ENCODE data around the gene FRAT1.
"Not testable (repeated sequence)": the region's sequence is repeated elsewhere in the genome, so short reads cannot be mapped to it uniquely, and the experiment has no call there.

The FRAT1 gene

DNA sequence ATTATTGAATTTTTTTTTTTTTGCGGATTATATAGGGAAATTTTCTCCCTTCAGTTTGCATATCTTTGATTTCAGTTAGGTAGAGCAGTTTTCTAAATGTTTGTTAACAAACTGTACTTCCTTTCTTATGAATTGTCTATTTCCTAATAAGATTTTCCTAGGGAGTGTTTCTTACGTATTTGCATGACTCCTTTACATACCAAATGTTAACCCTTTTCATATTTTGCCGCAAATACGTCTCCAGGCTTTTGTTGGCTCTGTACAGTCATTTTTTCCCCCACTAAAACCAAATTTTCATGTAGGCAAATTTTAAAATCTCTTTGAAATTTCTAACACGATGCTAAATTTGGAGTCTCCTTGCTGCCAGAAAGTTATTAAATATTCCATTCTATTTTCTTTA is 17.4 kb downstream of the FRAT1 start:
- peak; percentile 36 for DNase-seq

DNA sequence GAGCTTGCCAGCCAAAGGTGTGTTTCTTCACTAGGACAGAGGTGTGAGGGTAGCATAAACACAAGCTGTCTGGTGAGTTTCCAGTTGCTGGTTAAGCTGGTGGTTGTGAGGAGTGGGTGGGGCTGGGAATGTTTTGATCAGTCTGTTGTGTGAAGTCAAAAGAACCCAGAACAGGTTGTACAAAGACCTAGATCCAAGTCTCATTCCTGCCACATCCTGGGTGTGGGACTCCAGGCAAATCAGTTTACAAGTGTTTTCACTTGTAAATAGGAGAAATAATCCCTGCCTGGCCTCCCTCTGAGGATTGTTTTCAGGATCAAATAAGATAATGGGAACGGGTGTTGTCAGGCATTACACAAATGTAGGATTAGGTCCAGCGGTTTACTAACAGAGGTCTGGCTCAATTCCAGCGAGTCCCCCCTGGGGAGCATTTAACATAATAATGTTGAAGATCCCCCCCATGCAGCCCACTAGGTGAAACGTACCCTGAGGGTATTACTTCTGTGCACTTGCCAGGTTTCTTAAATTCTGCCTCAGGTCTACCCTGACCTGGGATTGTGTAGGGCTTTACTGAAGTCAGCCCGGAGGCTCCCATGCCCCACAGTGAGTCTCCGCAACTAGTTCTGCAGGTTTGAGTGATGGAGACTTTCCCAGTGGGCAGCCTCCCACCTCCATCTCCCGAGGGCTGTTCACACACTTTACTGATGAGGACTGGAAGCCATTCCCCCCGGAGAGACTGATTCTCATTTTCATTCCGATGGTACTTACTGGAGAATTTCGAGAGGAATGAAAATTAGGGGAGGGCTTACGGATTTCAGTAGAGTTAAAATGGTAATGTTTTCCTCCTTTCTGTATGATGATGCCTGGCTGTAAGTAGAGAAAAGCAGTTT is 18.1 kb downstream of the FRAT1 start:
- DNase-seq: no peak

DNA sequence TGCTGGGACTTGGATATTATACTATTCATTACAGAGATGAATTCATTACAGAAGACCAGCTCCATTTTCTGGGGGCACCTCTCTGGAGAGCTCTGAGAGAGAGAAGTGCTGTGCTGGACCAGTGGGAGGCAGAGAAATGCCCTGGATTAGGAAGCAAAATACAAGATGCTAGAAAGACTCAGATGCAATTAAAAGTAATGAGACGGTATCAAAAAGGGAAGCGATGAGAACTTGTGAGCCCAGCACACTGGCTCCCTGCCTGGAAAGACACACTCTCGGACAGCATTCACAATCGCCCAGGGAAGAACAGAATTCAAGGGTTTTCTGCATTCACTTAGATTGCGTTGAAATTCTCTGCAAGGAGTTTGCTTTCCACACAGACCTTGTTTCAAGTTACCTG is 19.0 kb downstream of the FRAT1 start:
- no peak for DNase-seq

DNA sequence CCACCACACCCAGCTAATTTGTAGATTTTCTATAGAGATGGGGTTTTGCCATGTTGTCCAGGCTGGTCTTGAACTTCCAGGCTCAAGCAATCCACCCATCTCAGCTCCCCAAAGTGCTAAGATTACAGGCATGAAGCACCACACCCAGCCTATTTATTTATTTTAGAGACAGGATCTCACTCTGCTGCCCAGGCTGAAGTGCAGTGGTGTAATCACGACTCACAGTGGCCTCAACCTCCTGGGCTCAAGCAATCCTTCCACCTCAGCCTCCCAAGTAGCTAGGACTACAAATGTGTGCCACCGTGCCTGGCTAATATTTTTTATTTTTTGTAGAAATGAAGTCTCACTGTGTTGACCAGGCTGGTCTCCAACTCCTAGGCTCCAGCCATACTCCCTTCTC is 22.3 kb downstream of the FRAT1 start:
- DNase-seq: no peak

DNA sequence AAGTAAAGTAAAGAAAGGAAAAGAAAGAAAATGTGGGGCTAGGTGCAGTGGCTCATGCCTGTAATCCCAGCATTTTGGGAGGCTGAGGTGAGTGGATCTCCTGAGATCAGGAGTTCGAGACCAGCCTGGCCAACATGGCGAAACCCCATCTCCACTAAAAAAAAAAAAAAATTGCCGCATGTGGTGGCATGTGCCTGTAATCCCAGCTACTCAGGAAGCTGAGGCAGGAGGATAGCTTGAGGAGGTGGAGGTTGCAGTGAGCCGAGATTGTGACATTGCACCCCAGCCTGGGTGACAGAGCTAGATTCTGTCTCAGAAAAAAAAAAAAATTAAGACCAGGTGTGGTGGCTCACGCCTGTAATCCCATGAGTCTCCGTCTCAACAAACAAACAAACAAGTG is 24.6 kb downstream of the FRAT1 start:
- DNase-seq: not testable (repeated sequence)

DNA sequence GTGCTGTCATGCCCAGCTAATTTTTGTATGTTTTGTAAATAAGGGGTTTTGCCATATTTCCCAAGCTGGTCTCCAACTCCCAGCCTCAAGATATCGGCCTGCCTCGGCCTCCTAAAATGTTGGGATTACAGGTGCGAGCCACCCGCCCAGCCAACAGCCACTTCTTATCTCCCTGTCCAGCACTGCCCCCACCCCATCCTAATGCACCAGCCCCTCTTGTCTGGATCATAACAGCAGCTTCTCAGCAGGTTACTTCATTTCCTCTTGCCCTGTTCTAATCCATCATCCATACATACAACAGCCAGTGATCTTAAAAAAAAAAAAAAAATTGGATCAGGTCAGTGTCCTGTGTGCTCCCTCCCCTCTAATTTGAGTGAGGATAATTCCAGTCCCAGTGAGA is 28.2 kb downstream of the FRAT1 start:
- DNase-seq: no peak

DNA sequence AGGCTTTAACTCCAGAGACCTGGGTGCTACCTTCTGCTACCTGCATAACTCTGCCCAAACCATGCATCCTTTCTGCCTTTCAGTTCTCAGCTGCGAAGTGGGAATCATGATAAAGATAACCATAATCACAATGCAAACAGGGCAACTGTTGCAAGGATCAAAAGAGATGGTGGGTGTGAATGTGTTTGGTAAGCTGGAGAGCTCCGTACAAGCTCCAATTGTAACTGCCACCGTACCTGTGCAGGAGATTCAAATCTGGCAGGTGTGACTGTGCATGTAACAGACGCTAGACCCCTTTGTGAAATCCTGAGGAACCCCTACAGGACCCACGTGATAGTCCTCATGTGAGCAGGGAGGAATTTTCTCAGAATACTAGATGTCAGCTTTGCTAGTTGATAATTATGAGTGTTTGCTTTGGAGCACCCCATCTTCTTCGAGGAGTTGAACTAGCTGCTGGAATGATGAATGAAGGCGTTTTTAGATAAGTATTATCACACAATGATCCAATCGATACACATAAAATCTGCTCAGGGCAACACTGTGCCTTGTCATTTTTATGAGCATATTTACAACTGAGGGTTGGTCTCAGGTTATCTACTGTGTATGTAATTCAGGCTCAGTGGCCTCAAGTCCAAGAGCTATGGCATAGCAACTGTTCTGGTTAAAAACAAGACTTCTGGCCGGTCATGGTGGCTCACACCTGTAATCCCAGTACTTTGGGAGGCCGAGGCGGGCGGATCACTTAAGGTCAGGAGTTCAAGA is 30.9 kb downstream of the FRAT1 start:
- no peak for DNase-seq

DNA sequence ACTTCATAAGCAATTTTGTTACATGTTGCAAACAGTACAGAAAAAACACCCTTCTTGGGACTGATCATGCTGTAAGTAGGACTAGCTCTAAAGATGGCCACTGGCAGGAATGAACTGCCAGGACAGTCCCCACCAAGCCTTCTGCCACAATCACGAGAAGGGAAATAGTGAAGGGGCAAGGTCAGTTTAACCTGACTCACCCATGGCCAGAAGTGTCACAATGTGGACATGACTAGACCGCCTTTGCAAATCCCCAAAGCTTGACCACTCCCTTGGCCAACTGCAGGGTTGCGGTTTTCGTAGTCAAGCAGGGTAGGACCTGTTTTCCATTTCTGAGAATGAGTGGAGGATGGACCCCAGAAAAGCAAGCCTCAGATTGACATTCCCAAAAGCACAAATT is 34.9 kb downstream of the FRAT1 start:
- peak; percentile 98 for DNase-seq

DNA sequence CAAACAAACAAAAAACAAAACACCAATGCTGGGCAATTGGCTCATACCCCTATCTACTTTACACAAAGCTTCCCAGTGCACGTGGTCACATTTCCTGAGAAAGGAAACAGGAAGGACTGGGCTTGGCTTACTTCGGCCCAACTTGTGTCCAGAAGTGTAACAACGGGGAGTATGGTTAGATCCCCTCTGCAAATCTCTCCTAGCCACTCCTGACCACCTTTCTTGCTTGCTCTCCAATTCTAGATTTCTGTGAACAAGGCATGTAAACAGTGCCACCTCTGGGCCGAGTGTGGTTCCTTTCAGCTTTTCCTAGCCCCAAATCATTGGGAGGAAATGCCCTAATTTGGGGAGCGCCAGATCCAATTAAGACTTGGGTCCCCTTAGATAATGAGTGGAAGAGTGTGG is 36.5 kb downstream of the FRAT1 start:
- DNase-seq: peak; percentile 71

DNA sequence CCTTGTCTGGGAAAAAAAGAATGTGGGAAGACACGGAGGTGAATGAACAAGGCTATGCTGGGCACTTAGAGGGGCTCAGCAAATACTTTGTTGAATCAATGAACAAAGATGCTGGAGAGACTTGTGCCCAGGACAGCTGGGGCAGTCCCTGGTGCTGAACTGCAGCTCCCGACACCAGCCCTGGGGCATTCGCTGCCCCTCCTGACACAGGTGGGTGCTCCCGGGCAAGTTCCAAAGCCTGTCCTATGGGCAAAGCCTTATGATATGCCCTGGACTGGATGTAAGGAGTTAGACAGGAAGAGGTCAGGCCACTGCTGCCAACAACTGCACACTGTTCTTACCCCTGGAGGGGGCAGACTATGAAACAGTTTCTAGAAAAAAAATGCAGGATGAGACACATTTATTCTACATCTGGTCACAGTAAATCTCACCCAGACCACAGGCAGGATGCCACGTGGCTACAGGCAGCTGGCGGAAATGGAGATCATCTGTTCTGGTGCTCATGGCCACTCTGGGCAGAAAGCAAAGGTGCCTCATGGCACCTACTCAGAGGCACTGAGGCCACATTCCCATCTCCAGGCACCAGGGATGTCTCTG is 37.3 kb downstream of the FRAT1 start:
- no peak for DNase-seq

DNA sequence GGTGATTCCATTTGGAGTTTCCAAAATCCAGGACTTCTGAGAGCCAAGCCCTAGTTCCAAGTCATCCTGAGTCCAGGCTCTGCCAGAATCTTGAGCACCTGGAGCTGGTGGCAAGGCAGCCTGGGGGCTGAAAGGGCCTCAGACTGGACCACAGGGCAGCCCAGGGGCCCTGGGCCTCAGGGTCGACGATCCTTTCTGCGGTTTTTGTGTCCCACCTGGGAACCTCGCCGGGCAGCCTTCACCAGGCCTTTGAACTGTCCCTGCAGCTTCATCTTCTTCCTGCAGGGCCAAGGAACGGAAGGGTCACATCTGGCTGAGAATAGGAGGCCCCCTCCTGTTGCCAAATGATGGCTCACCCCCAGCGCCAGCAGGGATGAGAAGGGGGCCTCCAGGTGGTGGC is 37.8 kb downstream of the FRAT1 start:
- no peak for DNase-seq

DNA sequence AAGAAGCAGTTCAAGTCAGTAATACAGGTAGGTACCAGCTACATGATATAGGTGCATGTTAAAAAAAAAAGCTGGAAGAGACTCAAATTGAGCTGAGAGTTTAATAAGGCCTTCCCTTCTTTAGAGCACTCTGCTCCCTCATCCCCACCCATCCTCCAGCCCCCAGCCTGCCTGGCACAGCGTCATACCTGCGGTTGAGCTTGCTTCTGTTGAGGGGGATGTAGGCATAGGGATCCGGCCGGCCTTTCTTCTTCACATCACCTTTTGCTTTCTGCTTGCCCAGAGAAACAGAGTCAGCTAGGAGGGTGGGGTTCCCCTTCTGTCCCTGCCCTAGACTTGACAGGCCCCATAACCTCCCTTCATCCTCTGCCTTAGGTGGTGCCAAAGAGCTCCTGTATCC is 39.3 kb downstream of the FRAT1 start:
- DNase-seq: no peak

DNA sequence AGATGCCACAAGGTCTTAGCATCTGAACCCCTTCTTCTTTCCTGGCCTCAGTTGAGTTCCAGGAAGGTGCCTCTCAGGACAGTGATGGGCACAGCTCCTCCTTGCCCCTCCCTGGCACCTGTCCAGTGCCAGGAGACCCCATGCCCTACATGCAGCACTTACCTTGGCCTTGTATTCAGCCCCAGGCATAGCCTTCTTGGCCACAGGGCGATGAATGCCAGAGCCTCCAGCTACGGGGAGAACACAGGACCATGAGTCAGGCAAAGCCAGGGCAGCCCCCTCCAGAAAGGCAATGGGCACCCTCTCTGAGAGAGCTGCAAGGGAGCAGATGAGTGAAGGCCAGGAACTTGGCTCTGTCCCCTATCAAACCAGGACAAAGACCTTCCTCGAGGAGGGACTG is 39.7 kb downstream of the FRAT1 start:
- no peak for DNase-seq

DNA sequence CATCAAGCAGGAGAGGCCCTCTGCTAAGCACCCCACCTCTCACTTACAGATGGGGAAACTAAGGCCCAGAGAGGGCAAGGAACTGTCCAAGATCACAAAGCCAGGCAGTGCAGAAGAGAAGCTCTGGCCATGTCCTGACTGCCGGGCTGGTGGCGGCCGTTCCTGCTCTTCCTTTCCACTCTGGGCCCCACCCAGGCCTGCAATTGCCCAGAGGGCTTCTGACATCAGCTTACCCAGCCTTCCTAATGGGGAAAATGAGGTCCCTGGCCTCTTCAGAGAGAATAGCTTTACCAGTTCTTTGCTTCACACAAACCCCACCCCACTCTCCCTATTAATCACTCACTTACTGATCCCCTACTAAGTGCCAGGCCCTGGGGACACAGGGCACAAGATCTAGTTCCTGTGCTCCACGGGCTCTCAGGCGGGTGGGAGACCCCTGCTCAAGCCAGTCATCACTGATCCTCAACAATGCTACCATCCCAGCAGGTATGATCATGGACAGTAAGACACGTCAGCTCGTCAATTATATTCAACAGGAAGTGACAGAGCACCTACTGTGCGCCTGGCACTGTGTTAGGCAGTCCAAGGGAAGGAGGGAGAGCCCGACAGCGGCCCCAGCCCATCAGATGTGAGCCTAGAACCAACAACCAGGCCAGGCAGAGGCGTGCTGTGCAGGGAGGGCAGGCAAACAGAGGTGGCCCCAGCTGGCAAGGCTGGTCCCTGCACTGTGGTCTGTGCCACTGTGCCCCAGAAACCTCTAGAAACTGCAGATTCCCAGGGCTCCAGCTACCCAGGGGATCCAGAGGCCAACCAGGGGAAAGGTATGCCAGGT is 41.9 kb downstream of the FRAT1 start:
- peak; percentile 32 for DNase-seq

DNA sequence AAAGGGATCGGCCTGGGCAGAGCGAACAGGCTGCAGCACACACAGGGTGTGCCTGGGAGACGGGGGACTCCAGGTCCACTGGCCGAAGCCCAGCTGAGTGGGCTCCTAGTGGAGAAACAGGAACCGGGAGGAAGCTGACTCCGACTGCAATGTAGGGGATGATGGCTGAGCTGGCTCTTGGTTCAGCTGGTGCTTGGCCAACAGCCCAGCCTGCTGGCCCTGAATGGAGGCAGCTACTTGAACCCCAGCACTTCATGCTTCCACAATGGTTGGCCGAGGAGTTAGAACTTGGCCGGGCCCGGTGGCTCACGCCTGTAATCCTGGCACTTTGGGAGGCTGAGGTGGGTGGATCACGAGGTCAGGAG is 42.4 kb downstream of the FRAT1 start:
- peak; percentile 45 for DNase-seq

DNA sequence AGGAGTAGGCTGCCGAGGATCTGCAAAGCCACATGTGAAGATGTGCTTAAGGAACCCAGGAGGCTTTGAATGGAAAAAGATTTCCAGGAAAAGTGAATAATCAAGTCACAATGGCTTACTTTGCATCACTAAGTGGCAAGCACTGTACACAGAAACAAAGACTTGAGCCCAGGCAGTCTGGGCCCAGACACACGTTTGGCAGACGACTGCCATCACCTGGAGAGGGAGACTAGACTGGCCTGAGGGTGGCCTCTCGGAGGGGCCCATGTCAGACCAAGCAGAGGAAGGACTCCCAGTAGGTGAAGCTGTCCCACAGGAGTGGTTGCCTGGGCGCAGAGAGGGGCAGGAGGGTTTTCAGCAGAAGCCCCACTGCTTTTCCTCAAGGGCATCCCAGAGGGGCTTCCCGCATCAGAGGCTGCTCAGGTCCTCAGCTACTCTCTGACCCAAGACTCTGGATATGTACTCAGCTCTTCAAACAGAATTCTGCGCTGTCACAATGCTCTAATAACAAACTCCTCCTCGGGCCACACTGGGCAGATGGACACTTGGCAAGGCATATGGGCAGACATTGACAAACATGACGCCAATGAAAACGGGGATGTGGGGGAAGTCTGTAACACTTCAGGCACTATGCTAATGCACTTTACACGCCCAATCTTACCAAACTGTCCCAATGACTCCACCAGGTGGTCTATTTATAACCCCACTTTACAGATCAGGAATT is 43.4 kb downstream of the FRAT1 start:
- no peak for DNase-seq

DNA sequence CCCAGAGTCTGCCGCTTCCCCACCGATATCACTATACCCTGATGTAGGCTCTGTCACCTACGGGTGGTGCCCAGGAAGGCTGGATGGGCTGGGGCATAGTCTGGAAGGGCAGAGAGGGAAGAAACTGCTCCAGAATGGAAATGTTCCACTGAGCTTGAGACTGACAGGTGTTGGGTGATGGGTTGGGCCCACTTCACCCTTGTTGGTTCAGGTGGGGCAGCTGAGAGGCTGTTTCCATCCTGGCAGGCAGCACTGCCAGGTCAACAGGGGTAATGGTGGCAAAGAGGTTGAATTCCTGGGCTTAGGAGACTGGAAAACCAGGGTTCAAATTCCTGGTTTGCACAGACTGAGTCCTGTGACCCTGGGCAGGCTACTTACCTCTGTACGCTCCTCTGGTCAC is 44.0 kb downstream of the FRAT1 start:
- no peak for DNase-seq

DNA sequence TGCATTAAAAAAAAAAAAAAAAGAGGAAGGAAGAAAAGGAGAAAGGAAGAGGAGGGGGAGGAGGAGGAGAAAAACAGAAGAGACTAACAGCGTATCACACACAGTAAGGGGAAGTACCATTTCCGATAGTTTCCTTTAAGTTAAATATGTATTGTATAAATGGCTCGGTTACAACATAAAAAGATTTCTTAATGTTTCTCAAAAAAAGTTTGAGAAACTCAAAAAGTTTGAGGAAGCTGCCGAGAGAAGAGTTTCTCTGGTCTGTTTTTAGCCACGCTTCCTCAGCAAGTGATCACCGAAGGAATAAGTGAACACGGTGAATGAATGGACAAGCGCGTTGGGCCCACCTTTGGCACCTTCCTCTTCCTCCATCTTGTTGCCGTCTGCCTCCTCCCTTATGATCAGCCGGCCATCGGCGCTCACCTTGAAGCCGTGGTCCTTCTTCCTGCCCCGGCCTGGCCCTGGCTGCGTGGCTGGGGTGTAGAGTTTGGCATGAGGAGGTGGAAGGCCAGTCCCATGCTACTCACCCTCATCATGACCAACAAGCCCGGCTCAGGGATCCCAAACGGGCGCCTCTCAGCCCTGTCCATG is 46.8 kb downstream of the FRAT1 start:
- DNase-seq: peak; percentile 99

DNA sequence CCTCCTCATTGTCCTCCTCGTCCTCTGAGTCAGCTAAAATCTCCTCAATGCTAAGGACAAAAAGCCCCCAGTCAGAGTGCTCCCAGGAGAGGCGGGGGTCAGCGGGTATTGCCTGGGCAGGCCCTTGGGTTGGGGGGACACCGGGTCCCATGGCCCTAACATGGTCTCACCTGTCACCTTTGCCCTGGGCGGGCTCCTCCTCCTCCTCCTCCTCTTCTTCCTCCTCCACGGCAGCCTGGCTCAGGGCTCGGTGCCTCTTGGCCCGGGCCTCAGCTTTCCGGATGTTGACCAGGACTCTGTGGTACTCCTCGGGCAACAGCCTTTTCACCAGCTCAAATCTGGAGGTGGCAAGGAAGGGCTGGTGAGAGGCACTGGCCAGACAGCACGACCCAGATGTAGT is 47.5 kb downstream of the FRAT1 start:
- DNase-seq: no peak

DNA sequence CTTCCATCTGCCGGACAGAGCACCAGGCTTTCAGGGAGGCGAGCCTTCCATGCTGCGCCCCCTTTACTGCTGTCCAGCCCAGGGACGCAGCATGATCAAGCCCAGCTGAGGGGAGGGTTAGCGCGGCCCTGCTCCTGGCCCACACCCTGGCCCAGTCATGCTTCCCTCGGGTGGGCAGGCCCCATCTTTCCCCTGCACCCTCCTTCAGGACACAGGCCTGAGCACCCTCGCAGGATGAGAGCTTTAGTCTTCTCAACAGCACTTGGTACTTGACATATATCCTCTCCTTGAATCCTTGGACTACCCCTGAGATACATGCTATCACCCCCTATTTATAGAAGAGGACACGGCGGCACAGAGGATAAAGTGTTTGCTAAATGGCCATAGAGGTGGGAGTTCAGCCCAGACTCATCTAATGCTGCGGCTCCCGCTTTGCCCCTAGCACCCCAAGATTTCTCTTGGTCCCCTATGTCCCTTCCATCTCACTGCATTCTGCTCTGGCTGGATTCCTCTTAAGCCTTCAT is 48.1 kb downstream of the FRAT1 start:
- DNase-seq: no peak

All from inflammatory macrophage treated with lipopolysaccharide for 4 hours (primary cell).